ENCODE data around the gene HRCT1. TPM values are rescaled to one million over a fixed set of nuclear protein-coding genes. Genes with fewer than 3 reads are reported as not detected.

Gene HRCT1
- polyA plus RNA-seq, 3 donors: not detected

- Mint-ChIP-seq H3K27ac (no peak overlapping the region), H3K9me3 (peaks cover 0 to 2% (median 0%) of the 10 kb centered on the region in 7 donors)
- WGBS (ENCODE audit: insufficient coverage): 13% methylated on average over 1 of the region's 3 CpGs
Measured at GRCh38 chr9:35903049-35903448, 3.0 kb upstream of the HRCT1 start.

DNA sequence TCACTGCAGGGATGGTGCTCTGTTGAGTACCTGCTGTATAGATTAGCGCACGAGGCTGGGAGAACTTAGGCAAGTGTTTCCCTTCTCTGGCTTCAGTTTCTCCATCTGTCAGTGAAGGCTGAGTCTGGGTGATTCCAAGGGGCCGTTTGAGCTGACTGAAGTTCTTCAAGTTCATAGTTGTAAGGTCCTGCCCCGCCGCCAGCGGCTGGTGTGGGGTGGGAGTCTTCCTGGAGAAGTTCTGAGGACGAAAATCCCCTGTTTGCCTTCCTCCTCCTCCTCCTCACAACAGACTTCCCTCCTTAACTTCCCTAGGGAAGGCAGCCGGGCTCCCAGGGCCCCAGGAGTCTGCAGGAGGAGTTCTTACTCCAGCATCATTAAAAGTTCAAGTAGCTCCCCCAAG is 1.7 kb upstream of the HRCT1 start:
- Mint-ChIP-seq H3K4me1 (peaks cover 34% of the 10 kb centered on the region), H3K4me3 (no peak overlapping the region), H3K9me3 (peaks cover 0 to 2% (median 0%) of the 10 kb centered on the region in 7 donors), H3K36me3 (no peaks in the 10 kb centered on the region), H3K27me3 (ENCODE audit: low read depth in 3 of 3) (peaks cover 6 to 21% (median 13%) of the 10 kb centered on the region in 3 donors), H3K27ac (no peak overlapping the region)
- Histone ChIP-seq H4K20me1 (ENCODE audit: insufficient read depth, low read length) (no peaks in the 10 kb centered on the region), H3K9me3 (replicated peaks in 1 of 2; ENCODE audit: control insufficient read depth in 1 of 2, insufficient read depth in 1 of 2, low read length in 2 of 2) (no peaks in the 10 kb centered on the region), H3K4me2 (replicated peaks; ENCODE audit: extremely low read depth, low read length, poor library complexity, severe bottlenecking) (no peak overlapping the region), H3K4me3 (replicated peaks in 1 of 3; ENCODE audit: low read depth in 2 of 3, low read length in 3 of 3) (no peak overlapping the region), H3K79me2 (ENCODE audit: insufficient read depth, low read length) (no peaks in the 10 kb centered on the region), H3K36me3 (replicated peaks in 1 of 2; ENCODE audit: control insufficient read depth in 1 of 2, insufficient read depth in 2 of 2, low read length in 2 of 2) (no peaks in the 10 kb centered on the region), H3K27ac (ENCODE audit: low read depth in 1 of 2, low read length in 2 of 2) (no peak overlapping the region), H2AFZ (ENCODE audit: insufficient read depth, low read depth, low read length, poor library complexity, severe bottlenecking) (no peak overlapping the region), H3K27me3 (ENCODE audit: control insufficient read depth in 2 of 2, insufficient read depth in 2 of 2, low read length in 2 of 2) (no peaks in the 10 kb centered on the region), H3K4me1 (ENCODE audit: control insufficient read depth in 1 of 2, insufficient read depth in 2 of 2, low read length in 2 of 2) (peaks cover 28 to 32% of the 10 kb centered on the region in 2 donors), H3K9ac (ENCODE audit: insufficient read depth, low read length, poor library complexity, severe bottlenecking) (no peak overlapping the region)
- 82% methylated on average over 2 of the region's 8 CpGs for WGBS (ENCODE audit: insufficient coverage)
- intact Hi-C loops (cut with micrococcal nuclease): loop anchor here in 1 of 2 donors (5.0 kb wide), 1 partner anchor 43 kb away; no protein-coding TSS in a partner anchor
- no peak for DNase-seq
- TF ChIP-seq, protein P1, sequence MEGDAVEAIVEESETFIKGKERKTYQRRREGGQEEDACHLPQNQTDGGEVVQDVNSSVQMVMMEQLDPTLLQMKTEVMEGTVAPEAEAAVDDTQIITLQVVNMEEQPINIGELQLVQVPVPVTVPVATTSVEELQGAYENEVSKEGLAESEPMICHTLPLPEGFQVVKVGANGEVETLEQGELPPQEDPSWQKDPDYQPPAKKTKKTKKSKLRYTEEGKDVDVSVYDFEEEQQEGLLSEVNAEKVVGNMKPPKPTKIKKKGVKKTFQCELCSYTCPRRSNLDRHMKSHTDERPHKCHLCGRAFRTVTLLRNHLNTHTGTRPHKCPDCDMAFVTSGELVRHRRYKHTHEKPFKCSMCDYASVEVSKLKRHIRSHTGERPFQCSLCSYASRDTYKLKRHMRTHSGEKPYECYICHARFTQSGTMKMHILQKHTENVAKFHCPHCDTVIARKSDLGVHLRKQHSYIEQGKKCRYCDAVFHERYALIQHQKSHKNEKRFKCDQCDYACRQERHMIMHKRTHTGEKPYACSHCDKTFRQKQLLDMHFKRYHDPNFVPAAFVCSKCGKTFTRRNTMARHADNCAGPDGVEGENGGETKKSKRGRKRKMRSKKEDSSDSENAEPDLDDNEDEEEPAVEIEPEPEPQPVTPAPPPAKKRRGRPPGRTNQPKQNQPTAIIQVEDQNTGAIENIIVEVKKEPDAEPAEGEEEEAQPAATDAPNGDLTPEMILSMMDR (IDR thresholded peaks at IDR 0.05): no peak

More at GRCh38 chr9:35903049-35903448, 3.0 kb upstream of the HRCT1 start:
- H3K4me1 Mint-ChIP-seq: peaks cover 24% of the 10 kb centered on the region
- H3K27ac ChIP-seq (ENCODE audit: low read depth in 1 of 2, low read length in 2 of 2): no peak overlapping the region
- intact Hi-C loops (cut with micrococcal nuclease): loop anchor here in 1 of 2 donors (5.0 kb wide), 1 partner anchor 44 kb away; no protein-coding TSS in a partner anchor
- H3K79me2 ChIP-seq (ENCODE audit: insufficient read depth, low read length): no peaks in the 10 kb centered on the region
- H3K27me3 Mint-ChIP-seq (ENCODE audit: low read depth in 3 of 3): peaks cover 9 to 26% (median 17%) of the 10 kb centered on the region in 3 donors
- H3K4me3 ChIP-seq (replicated peaks in 1 of 3; ENCODE audit: low read depth in 2 of 3, low read length in 3 of 3): no peak overlapping the region
- H4K20me1 ChIP-seq (ENCODE audit: insufficient read depth, low read length): no peaks in the 10 kb centered on the region
- TF ChIP-seq, protein P1 (IDR thresholded peaks at IDR 0.05): peak; percentile 89
- H3K9ac ChIP-seq (ENCODE audit: insufficient read depth, low read length, poor library complexity, severe bottlenecking): no peak overlapping the region
- H3K9me3 ChIP-seq (replicated peaks in 1 of 2; ENCODE audit: control insufficient read depth in 1 of 2, insufficient read depth in 1 of 2, low read length in 2 of 2): no peaks in the 10 kb centered on the region
- peaks cover 20 to 22% of the 10 kb centered on the region in 2 donors for H3K4me1 ChIP-seq (ENCODE audit: control insufficient read depth in 1 of 2, insufficient read depth in 2 of 2, low read length in 2 of 2)
- H3K36me3 Mint-ChIP-seq: no peaks in the 10 kb centered on the region
- DNase-seq: peak; percentile 30 to 54 (median 40)
- no peaks in the 10 kb centered on the region for H3K36me3 ChIP-seq (replicated peaks in 1 of 2; ENCODE audit: control insufficient read depth in 1 of 2, insufficient read depth in 2 of 2, low read length in 2 of 2)
- H3K27me3 ChIP-seq (ENCODE audit: control insufficient read depth in 2 of 2, insufficient read depth in 2 of 2, low read length in 2 of 2): peaks cover 0 to 2% of the 10 kb centered on the region in 2 donors
- no peak overlapping the region for H3K4me3 Mint-ChIP-seq
- no peak overlapping the region for H3K4me2 ChIP-seq (replicated peaks; ENCODE audit: extremely low read depth, low read length, poor library complexity, severe bottlenecking)
- no peak overlapping the region for H2AFZ ChIP-seq (ENCODE audit: insufficient read depth, low read depth, low read length, poor library complexity, severe bottlenecking)

Data from CD14-positive monocyte (primary cell).